GM18498 (cell line): Measurements from ENCODE around the gene CSRP2.

Experiments
- ATAC-seq: cut with Tn5 transposase; IDR thresholded peaks from one replicate; pipeline ENCODE4 v1.9.1; 2021; ENCODE audit warnings: mild to moderate bottlenecking, moderate library complexity; ENCODE audit not compliant: unreplicated experiment

Gene CSRP2

DNA sequence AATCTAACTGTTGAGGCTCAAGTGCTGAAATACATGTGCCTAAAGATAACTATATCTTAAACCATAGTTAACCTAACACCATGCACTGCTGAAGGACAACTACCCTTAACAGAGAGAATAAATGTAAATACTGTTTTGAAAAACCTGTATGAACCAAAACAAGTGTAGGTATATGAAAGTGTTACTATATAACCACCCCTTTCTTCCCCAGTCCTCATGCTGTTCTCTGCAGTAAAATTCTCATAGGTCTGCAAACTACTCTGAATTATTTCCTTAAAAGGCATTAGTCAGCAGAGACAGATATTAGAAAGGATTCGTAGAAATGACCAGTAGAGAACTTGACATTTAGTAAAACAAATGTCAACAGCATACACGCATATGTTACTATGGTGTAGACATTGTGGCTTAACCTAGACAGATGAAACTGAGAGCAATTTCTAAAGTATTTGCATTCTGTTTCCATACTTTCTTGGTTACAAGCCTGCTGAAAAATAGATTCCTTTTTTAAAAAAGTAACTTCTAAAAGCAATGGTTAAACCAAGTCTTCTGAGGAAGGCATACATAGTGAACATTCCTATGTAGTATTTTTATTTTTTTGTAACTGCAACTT is 13.9 kb downstream of the CSRP2 start:
- ATAC-seq = peak; percentile 82

DNA sequence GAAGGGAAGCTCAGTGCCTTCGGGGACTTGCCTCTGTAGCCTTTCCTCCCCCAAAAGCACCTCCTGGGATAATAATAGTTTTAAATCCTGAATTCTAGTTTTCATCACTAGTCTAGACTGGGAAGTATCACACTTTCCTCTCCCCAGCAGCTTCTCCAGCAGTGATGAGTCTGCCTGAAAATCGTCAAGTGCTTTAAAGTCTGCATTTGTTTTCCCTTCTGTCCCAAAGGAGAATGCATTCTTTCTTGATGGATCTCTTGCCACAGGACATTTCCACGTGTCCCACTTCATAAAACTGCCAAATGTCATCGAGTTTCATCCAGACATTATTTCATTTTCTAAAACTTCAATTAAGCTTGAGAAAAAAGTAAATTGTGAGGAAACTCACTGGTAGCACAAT is 15.0 kb downstream of the CSRP2 start:
- no peak for ATAC-seq

- no peak for ATAC-seq
Measured at GRCh38 chr12:76863005-76863670, 15.7 kb downstream of the CSRP2 start.

DNA sequence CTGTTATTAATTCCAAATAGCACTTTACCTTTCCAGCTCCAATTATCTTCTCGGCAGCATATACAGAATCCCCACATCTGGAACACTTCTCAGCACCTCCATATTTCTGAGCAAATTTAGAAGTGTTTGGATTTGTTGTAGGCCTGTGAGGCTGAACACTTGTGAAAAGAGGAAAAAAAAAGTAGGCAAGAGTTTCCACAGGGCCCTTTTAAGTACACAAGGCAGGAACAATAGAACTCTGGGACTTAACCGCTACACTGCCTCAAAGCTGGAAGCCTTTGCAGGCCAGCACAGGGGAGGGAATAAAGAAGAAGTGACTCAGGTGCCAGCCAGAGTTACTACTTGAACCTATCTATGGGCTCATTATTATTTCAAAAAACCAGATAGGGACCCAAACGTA is 18.6 kb downstream of the CSRP2 start:
- no peak for ATAC-seq

DNA sequence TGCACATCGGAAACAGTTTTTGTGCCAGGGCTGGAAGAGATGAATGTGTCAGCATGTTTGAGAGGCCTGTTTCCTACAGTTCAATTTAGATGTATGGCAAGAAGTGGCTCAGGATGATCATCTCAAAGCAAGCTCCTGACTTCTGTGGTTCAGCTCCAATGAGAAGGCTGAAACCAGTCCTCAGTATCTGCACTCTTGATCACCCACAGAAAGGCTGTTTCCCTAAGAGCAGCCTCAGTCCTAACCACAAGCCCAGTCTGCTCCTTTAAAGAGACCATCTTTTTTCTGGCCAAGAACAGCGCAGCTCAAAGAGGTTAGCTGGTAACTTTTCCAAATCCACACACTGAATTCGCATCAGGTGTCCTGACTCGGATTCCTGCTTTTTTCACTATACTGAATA is 19.2 kb downstream of the CSRP2 start:
- ATAC-seq = peak; percentile 41

DNA sequence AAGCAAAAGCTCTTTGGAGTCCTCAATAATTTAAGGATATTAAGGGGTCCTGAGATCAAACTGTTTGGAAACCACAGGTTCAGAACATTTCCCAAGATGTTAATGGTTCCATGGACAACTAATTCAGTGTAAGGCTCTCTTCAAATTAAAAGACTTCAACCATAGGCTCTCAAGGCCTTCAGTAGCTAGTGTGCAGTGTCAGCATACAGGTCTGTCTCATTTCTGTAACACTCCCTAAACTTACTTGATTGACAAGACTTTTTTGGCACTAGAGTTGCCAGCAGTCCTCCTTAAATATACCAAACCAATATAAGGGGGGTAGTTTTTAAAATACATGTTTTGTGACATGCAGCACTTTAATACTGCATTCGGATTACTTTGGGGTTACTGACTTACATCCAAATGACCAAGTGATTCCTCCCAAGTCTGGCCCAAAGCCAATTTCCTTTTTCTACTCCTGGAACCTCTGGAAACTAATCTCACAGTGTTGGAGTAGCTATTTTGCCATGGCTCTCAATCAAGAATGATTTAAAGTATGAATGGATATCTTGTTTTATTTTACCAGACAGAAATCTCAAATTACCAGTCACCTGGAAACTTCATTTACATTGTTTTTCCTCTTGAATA is 22.7 kb downstream of the CSRP2 start:
- ATAC-seq = no peak

DNA sequence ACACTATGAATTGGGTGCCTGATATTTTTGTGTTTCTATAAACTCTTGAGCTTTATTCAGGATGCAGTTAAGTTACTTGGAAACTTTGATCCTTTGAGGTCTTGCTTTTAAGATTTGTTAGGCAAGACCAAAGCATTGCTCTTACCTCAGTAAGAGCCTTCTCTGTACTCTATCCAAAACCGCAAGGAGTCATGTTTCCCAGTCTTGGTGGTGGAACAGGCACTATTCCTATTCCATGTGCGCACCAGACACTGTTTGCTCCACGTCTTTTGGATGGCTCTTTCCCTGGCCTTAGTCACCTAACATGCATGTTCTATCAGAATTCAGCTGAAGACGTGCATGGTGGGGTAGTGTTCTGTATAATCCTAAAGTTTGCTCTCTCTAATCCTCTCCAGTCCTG is 23.5 kb downstream of the CSRP2 start:
- no peak for ATAC-seq

DNA sequence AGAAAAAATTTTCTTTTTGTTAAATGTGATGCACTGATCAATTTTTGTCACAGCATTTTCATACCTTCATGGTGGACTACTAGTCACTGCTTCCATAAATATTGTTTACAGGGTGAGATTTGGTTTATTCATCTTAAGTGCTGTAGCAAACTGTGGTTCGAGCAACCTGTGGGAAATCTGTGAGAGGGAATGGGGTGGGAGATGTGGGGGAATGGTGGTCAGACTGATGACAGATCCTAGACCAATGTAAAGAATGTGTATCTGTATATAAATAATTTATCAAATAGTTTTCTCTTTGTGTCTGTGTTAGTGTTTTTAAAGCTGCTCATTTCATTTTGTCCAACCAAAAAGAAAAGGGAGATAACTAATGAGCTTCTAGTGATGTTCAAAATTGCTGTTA is 26.7 kb downstream of the CSRP2 start:
- no peak for ATAC-seq

- ATAC-seq = no peak
Measured at GRCh38 chr12:76848132-76848531, 30.7 kb downstream of the CSRP2 start.

- no peak for ATAC-seq
Measured at GRCh38 chr12:76847260-76847659, 31.6 kb downstream of the CSRP2 start.

- ATAC-seq = no peak
Measured at GRCh38 chr12:76836633-76837032, 42.2 kb downstream of the CSRP2 start.

DNA sequence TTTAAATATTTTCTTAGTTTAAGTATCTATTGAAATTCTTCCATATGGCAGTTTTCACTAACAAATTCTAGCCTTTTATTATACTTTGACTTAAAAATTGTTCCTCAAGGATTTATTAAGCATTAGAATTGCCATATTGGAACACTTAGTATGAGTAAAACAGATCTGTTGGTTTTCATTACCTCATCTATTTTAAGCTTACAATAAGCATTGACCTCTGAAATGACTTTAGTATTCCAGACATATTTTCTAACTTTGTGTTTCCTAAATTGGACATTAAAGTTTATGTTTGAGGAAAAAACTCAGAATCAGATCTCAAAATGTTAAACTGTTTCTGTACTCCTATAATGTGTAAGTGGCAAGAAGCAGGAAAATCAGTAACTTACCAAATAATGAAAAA is 48.4 kb downstream of the CSRP2 start:
- no peak for ATAC-seq

DNA sequence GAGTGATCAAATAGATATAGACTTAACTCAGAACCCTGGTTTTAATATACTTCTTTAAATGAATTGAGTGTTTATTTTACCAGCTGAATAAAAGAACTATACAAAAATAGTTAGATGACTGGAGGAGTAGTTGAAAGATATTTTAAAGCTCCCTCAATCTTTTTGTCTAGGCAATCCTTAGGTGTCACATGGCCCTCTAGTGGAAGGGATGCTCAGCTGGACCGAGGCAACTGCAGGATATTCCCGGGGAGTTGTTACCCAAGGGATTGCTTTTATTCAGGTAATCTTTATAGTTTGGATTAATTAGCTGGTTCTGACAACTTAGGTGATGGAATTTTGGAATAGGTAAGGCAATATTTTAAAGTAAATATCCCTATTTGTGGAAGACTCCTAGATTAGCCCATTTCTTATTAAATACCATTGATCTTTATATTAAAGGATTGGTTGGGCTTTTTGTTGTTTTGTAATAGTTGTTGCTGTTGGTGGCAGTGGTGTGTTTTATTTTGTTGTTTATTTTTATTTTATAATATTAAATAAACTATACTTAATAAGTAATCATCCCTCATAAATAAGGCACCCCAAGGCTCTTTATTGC is 57.8 kb downstream of the CSRP2 start:
- no peak for ATAC-seq

DNA sequence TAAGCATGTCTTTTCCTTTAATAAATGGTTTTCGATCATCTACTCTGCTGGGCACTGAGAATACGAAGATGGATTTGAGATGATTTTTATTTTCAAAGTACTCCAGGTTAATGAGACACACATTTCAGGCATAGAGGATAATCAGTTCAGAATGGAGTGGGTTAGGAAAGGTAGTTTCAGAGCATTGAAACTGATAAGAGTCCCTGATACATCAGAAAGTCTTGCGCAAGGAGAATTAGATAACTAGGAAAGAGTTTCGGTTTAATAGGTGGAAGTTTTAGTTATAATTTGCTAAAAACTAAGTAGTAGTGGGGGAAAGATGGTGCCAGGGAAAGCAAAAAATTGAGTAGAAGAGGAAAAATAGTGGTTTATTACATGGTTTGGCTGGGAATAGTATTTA is 64.8 kb downstream of the CSRP2 start:
- no peak for ATAC-seq

- ATAC-seq = no peak
Measured at GRCh38 chr12:76813265-76813664, 65.6 kb downstream of the CSRP2 start.

- no peak for ATAC-seq
Measured at GRCh38 chr12:76811976-76812375, 66.8 kb downstream of the CSRP2 start.

DNA sequence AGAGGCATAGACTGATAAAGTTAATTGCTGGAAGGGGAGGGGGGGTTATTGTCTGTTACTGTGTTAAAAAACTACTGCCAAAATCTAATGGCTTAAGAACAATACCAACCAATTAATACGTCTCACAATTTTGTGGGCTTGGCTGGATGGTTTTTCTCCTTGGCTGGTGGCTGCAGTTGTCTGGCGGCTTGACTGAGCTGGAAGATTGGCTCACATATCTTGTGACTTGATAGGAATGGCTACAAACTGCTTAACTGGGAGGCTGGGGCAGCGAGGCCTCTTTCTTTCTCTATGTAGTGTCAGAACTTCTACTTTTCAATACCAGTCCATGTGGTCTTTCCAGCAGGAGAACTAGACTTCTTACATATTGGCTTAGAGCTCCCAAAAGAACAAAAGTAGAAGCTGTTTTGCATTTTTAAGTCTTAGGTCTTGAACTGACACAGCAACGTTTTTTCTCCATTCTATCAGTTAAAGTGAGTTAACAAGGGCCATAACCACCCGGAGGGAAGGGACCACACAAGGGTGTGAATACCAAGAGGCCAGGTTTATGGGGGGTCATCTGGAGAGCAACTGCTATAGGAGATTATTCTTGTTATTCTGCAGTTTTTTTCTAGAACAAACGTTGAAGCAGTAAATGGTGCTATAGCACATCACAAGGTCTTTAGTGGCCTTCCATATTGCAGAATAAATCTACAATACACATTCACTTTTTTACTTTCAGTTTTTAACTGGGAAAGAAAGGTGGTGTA is 68.0 kb downstream of the CSRP2 start:
- no peak for ATAC-seq
